ENCODE results near the gene ZBED2.

DNA sequence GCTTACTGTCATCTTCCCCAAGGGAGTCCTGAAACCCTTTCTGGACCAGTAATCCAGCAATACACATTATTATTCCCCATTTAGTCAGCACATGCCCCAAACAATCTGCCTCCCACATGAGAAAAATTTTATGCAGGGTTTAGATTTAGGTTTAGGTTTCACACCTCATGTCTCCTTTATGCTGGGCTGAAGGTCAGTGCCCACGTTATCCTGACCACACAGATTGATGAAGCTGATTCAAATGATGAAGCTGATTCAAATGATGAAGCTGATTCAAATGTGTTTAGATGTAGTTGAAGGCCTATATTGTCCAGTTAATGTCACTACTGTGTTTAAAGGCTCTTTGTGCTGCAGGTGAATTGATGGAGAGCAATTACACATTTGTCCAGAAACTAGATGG, 18.1 kb upstream of the ZBED2 start:
- TF ChIP-seq, protein P1, sequence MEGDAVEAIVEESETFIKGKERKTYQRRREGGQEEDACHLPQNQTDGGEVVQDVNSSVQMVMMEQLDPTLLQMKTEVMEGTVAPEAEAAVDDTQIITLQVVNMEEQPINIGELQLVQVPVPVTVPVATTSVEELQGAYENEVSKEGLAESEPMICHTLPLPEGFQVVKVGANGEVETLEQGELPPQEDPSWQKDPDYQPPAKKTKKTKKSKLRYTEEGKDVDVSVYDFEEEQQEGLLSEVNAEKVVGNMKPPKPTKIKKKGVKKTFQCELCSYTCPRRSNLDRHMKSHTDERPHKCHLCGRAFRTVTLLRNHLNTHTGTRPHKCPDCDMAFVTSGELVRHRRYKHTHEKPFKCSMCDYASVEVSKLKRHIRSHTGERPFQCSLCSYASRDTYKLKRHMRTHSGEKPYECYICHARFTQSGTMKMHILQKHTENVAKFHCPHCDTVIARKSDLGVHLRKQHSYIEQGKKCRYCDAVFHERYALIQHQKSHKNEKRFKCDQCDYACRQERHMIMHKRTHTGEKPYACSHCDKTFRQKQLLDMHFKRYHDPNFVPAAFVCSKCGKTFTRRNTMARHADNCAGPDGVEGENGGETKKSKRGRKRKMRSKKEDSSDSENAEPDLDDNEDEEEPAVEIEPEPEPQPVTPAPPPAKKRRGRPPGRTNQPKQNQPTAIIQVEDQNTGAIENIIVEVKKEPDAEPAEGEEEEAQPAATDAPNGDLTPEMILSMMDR (IDR thresholded peaks at IDR 0.05): no peak
- TF ChIP-seq POLR2A (IDR thresholded peaks at IDR 0.05): no peak
